ENCODE results near the gene PRXL2B. TPM values are rescaled to one million over a fixed set of nuclear protein-coding genes. Genes with fewer than 3 reads are reported as not detected.

The PRXL2B gene
- total RNA-seq, 1 experiment from 2014 or later = 40.7 TPM

GRCh38 chr1:2564815-2565374, 21.7 kb upstream of the PRXL2B start:
- Histone ChIP-seq H4K5ac (ENCODE audit: insufficient read length, low read depth, low read length) (no peak overlapping the region), H4K91ac (ENCODE audit: insufficient read length, low read depth, low read length) (no peak overlapping the region), H3K4me2 (ENCODE audit: insufficient read depth, insufficient read length, low read length) (no peak overlapping the region), H4K20me1 (ENCODE audit: control insufficient read depth, insufficient read depth, insufficient read length) (no peaks in the 10 kb centered on the region), H3K9ac (ENCODE audit: extremely low read depth, insufficient read length, low read length) (no peak overlapping the region), H4K8ac (replicated peaks; ENCODE audit: insufficient read length, low read depth, low read length) (no peak overlapping the region), H2BK20ac (ENCODE audit: low read depth, low read length, poor library complexity, severe bottlenecking) (no peak overlapping the region), H2BK5ac (ENCODE audit: insufficient read length, low read length) (no peak overlapping the region), H3K79me1 (ENCODE audit: insufficient read depth, low read depth, low read length, poor library complexity, severe bottlenecking) (no peaks in the 10 kb centered on the region), H3K14ac (ENCODE audit: insufficient read depth, low read length) (no peak overlapping the region; the same call in 1 of the 2 replicates), H3K9me3 (ENCODE audit: control insufficient read depth, low read depth, low read length) (no peaks in the 10 kb centered on the region), H2BK15ac (ENCODE audit: low read depth, low read length) (no peak overlapping the region), H3K18ac (ENCODE audit: insufficient read length, low read depth, low read length) (no peak overlapping the region), H2BK12ac (ENCODE audit: insufficient read length, low read depth, low read length) (no peak overlapping the region), H3K27ac (ENCODE audit: insufficient read length, low read depth, low read length) (no peak overlapping the region), H3K23me2 (ENCODE audit: insufficient read length, low read depth, low read length, poor library complexity, severe bottlenecking) (no peaks in the 10 kb centered on the region), H3T11ph (ENCODE audit: low read length) (no peak overlapping the region), H3K27me3 (ENCODE audit: insufficient read depth, low read length) (no peaks in the 10 kb centered on the region), H3K79me2 (ENCODE audit: insufficient read depth, low read length) (no peaks in the 10 kb centered on the region), H2AK5ac (ENCODE audit: insufficient read length, low read length) (no peak overlapping the region), H3K4ac (ENCODE audit: low read depth, low read length) (no peak overlapping the region), H3K56ac (ENCODE audit: insufficient read length, low read depth, low read length) (no peak overlapping the region), H3K23ac (ENCODE audit: insufficient read length, low read depth, low read length) (no peak overlapping the region), H2BK120ac (ENCODE audit: low read depth, low read length, poor library complexity, severe bottlenecking) (no peak overlapping the region), H3K4me1 (ENCODE audit: insufficient read depth, low read length) (no peaks in the 10 kb centered on the region), H2AFZ (ENCODE audit: low read length) (no peak overlapping the region)
- H3K27me3 Mint-ChIP-seq (ENCODE audit: low read depth) = peaks cover 6% of the 10 kb centered on the region
- no peak overlapping the region for H3K27ac Mint-ChIP-seq
- H3K36me3 Mint-ChIP-seq (ENCODE audit: insufficient read depth in 1 of 3, low read depth in 3 of 3) = no peaks in the 10 kb centered on the region
- DNase-seq = no peak
- H3K4me3 Mint-ChIP-seq = no peak overlapping the region
- TF ChIP-seq, protein P1, sequence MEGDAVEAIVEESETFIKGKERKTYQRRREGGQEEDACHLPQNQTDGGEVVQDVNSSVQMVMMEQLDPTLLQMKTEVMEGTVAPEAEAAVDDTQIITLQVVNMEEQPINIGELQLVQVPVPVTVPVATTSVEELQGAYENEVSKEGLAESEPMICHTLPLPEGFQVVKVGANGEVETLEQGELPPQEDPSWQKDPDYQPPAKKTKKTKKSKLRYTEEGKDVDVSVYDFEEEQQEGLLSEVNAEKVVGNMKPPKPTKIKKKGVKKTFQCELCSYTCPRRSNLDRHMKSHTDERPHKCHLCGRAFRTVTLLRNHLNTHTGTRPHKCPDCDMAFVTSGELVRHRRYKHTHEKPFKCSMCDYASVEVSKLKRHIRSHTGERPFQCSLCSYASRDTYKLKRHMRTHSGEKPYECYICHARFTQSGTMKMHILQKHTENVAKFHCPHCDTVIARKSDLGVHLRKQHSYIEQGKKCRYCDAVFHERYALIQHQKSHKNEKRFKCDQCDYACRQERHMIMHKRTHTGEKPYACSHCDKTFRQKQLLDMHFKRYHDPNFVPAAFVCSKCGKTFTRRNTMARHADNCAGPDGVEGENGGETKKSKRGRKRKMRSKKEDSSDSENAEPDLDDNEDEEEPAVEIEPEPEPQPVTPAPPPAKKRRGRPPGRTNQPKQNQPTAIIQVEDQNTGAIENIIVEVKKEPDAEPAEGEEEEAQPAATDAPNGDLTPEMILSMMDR (conservative IDR thresholded peaks at IDR 0.05) = no peak
- H3K4me1 Mint-ChIP-seq = peaks cover 0 to 6% of the 10 kb centered on the region in 2 experiments; a peak in 2 of 4 replicates
- no CpG with 5 or more reads among the region's 14 CpGs for WGBS (ENCODE audit: extremely low coverage, insufficient read length, low lambda C conversion rate)
- no peaks in the 10 kb centered on the region; a peak in 1 of 5 replicates for H3K9me3 Mint-ChIP-seq
